Measurements from ENCODE around the gene S1PR5.
A peak's percentile ranks its signal among the peaks of the same experiment; 100 is the strongest.
"Not testable (repeated sequence)": the region's sequence is repeated elsewhere in the genome, so short reads cannot be mapped to it uniquely, and the experiment has no call there.

Gene S1PR5, protein sequence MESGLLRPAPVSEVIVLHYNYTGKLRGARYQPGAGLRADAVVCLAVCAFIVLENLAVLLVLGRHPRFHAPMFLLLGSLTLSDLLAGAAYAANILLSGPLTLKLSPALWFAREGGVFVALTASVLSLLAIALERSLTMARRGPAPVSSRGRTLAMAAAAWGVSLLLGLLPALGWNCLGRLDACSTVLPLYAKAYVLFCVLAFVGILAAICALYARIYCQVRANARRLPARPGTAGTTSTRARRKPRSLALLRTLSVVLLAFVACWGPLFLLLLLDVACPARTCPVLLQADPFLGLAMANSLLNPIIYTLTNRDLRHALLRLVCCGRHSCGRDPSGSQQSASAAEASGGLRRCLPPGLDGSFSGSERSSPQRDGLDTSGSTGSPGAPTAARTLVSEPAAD

DNA sequence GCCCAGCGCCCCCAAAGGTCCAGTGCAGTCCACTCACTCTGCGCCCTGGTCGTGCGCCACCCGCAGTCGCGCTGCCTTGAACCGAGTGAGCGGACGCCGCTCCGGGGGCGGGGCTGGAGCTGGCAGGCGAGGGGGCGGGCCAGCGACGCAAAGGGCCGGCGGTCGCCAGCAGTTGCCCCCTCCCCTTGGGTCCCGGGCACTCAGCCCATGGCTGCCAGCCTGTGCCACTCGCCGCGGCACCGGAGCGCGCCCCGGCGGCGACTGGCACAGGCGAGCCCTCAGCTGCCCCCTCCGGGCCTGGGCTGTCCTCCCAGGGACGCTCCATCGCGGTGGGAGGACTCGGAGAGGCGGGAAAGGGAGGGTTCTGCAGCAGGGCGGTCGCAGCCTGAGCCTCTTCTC is at the start of gene S1PR5:
S1PR5 (minus strand) TSS at position 87 of the 399 bp plus-strand sequence. CDS start 2,436 bp downstream, outside the sequence.
- peak; percentile 42 for DNase-seq

DNA sequence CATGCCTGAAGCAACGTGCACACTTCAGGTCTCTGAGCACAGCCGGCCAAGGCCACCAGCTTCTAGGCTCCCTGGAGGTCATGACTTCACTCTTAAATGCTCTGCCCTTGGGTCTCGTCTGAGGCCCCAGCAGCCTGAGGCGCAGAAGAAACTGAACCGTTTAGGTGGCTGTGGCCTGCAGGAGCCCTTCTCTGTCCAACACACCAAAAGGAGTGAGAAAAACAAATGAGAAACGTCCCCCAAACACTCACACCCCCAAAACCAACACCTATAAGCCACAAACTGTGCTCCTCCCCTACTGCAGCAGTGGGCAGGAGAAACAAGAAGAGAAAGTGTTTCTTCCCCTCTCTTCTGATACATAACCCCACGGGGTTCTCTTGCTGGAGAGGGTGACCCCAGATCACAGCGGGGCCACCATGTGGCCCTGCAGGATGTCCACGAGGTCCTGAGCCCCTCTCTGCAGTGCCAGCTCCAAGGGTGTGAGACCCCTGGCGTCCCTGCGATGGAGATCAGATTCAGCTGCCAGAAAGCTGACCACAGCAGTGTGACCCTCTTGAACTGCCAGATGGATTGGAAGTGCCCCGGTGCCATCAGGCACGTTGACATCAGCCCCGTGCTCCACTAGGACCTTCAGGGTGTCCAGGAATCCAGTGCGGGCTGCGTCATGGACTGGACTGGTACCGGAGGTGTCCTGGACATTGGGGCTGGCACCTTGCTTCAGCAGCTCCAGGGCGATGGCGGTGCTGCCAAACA is 49.6 kb upstream of the S1PR5 start:
- DNase-seq = no peak

DNA sequence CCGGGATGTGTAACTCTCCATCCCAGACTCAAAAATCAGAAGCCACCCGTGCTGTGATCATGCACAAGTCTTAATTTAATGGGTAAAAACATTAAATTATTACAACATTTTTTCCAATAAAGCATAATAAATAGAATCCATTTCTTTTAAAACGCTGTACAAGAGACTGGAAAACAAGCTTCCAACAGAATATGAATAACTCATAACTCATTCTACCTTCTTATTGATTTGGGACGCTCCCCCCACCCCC is 49.1 kb upstream of the S1PR5 start:
- no peak for DNase-seq

DNA sequence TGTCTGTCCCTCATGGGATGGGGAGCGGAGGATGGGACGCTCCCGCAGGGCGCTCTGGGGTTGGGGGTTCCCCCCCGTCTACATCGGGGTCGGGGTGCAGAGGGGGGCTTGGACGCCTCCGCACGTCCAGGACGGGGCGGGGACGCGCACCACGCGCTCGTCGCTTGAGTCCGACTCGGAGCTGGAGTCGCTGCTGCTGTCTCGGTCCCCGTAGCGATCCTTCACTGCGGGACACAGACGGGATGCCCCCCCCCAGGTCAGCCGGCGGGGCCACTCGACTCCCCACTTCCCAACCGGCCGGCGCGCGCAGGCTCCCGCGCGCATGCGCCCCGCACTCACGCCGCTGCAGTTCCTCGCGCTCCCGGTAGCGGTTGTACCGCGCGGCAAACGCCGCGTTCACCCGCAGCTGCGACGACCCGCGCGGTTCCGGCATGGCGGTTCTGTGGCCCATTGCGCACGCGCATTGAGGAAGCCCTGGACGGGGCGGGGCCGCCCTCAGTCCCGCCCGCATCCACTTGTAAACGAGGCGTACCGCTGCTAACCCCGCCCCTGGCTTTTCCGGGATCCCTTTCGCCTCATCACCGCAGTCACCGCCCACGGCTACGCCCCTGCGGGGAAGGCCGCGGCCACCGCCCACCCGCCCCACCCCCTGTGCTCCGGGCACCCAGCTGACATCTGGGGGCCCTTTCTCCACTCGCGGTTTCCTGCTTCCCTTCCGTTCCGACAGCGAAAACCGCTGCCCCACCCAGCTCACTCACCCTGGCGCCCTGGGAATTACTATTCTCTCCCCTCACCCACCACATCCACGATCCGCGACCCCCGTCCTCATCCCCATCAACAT is 48.5 kb upstream of the S1PR5 start, which contains the start of gene KRI1:
KRI1 (minus strand) TSS at position 444 of the 841 bp plus-strand sequence; CDS start at position 433, 11 bp downstream.
- peak; percentile 96 for DNase-seq

DNA sequence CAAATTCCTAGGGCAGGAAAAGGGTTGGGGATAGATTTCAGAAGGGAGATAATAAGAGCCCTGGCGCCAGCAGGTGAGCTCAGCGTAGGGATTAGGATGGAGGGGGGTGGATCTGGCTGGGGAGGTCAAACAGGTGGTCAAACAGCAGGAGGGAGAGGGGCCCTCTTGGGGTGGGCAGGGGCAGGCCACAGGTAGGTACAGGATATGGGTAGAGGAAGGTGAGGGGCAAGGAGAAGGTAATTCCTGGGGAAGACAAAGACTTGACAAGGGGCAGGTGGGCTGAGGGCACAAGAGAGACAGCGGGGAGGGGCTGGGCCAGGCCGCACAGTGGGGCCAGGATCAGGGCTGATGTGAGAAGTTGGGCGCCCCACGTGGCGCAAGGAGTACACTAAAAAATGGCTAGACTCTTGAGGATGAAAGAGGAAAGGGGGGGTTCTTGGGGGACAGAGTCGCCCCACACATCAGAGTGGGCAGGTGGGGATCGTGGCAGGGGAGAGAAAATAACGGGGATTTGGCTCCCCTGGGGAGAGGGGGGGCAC is 47.9 kb upstream of the S1PR5 start:
- peak; percentile 34 for DNase-seq

DNA sequence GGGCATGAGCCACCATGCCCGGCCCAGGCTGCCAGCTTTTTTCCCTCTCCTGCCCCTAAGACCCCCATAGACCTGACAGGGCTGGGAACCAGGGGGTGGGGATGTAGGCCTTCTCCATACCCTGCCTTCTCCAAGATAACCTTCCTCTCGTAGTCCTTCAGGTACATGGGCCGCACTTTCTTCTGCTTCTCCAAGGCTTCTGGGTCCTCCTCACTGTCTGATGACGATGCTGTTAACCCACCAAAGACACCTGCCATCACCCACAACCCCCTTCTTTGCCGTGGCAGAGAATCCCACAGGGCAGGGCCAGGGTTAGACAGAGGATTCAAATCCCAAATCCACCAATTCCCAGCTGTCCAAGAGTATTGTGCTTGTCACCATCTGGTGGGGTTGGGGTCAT is 45.4 kb upstream of the S1PR5 start:
- no peak for DNase-seq

DNA sequence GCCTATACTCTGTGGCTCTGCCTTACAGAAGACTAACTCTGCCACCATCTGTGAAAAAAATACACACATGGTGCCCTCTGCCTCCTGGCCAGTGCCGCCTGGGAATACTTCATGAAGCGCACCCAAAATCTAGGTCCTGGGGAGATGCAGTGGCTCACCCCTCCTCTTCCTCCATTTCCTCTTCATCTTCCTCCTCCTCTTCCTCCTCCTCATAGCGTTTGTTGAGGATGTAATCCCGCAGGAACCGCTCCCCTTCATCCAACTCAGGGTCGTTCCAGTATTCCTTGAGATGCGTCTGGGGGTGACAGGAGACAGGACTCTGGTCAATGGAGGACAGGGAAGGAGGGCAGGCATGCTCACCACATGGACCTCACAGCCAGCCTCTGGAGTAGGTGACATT is 42.9 kb upstream of the S1PR5 start:
- no peak for DNase-seq

DNA sequence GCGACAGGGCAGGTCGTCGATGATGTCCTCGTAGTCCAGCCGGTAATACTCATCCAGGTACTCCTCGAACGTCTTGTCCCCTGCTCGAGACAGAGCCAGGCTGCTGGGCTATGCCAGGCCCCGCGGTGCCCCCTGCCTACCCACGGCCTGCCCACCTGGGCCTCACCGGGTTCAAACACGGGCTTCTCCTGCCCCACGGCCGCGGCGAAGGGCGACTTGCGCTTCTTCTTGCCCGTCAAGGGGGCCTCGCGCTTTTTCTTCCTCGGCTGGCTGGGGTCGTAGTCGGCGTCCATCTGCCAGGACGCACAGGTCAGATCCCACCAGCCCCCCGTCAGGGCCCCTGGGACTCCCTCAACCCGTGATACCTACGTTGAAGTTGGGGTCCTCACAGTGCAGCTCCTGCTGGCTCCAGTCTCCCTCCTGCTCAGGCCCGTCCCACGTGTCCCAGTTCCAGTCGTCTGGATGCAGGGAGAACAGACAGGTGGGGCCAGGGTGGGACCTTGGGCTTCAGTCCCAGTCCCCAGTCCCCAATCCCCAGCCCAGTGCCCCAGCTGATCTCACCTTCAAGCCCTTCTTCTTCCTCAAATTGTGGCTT is 40.5 kb upstream of the S1PR5 start:
- DNase-seq = no peak

DNA sequence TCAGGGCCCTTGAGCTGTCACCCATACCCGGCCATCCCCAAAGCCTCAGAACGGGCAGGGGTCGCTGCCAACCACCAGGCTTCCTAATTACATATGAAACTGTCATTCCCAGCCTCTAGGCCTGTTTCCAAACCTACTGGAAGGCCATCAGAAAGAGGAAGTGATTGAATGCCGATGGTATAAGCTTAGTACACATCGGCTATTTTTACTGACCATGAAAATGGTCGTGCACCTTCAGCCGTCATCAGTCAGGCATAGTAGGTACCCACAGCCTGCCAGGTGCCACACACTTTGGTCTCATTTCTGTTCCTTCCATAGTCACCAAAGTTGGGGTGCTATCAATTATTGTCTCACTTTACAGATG is 38.3 kb upstream of the S1PR5 start:
- no peak for DNase-seq

DNA sequence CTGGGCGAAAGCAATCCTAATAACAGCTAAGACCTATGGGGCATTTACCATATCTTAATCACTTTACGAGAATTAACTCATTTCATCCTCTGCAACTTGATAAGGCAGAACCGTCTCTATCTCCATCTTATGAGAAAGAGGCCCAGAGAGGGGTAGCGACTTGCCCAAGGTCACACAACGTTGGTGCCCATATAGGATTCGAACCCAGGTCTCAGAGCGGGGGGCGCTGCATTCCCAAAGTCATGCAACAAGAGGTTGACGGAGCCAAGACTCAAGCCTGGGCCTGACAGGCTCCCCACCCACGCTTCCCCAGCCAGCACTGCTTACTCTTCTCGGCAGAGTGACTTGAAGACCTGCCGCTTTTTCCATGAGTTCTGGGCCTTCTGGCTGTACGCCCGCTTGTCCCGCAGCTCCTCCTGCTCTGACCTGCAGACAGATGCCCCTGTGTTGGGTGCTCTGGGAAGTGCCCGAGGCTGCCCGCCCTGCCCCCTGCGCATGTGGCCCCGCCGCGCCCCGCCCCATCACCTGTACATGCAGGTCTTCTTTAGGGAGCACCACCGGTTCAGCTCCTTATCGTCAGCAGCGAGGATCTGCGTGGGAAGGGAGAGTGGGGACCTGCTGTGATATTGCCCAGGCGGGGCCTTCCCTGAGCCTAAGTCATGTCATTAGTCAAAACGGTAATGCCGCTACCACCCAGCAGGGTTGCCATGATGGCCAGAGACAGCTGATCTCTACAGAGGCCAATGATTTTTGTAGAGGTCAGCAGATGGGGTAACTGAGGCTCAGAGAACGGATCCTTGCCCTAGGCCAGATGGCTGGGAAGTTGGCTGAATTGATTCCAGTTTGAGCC is 37.7 kb upstream of the S1PR5 start:
- no peak for DNase-seq

DNA sequence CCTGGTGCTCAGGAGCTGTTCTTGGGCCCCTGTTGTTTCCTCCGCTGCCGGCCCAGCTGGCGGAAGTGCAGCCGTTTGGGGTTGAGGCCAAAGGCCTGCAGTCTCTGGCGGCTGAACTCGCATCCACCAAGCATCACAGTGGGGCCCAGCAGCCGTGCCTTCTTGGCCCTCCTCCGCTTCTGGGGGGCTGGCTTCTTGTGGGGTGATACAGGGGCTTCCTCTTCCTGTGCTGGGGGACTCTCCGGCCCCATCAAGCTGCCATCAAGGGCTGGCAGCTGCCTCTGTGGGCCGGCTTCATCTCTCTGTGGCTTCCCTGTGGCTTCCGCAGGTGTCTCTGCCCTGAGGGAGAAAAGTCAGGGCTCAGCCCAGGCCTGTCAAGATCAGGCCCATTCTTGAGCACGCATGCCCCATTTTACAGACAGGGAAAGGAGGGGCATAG is 36.7 kb upstream of the S1PR5 start:
- DNase-seq = no peak

DNA sequence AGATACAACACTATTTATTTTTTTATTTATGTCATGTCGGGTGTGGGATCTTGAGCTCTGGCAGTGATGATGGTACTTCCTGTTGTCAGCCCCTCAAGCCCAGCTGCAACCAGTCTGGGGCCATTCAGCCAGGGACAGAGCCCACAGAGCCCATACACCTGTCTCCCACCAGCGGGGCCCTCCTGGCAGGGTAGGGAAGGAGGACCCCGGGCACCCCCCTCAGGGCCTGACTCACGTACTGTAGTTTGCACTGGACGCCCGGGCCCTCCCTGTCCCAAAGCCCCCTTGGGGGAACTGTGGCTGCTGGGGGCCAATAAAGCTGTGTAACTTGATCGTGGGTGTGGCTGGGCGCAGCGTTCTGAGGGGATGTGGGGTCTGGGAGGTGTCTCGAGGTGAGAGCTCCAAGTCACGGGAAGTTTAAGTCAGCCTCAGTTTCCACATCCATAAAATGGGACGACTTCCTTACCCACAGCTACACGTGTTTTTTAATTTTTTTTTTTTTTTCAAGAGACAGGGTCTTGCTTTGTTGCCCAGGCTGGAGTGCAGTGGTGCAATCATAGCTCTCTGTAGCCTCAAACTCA is 35.9 kb upstream of the S1PR5 start:
- DNase-seq = no peak

DNA sequence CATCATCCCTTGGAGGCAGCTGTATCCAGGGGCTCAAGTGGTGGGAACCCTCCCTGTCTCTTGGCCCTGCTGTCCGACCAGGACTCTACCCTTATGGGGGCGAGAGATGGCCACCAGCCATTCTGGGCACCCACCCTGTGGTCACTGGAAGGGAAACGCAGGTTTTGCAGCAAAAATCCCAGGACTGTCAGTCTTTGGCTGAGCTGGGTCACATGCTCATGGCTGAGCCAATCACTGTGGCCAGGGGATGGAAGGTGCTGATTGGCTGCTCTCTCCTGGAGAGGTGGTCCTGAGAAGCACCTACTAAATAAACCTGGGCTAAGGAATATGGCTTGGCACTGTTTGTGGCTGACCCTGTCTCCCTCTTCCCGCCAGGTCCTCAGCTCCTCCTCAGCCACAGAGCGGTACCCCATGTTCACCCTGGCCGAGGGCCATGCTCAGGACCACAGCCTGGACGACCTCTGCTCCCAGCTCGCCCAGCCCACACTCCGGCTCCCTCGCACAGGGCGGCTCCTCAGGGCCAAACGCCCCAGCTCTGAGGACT is 35.3 kb upstream of the S1PR5 start:
- no peak for DNase-seq

DNA sequence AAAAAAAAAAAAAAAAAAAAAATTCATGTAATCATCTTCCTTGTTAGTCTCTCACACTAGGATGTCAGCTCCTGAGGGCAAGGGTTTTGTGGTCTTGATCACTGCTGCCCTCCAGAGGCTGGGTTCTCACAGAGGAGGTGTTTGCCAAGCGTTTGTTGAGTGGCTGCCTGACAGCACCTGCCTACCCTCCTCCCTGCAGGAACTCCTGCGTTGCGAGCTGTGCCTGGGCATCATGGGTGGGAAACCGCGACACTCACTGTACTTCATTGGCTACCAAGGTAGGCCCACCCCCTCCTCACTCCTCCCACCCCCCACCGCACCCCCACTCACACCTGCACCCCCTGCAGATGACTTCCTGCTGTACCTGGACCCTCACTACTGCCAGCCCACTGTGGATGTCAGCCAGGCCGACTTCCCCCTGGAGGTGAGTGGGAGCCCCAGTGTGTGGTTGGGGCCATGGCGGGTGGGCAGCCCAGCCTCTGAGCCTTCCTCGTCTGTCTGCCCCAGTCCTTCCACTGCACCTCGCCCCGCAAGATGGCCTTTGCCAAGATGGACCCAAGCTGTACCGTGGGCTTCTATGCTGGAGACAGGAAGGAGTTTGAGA is 34.6 kb upstream of the S1PR5 start:
- no peak for DNase-seq

DNA sequence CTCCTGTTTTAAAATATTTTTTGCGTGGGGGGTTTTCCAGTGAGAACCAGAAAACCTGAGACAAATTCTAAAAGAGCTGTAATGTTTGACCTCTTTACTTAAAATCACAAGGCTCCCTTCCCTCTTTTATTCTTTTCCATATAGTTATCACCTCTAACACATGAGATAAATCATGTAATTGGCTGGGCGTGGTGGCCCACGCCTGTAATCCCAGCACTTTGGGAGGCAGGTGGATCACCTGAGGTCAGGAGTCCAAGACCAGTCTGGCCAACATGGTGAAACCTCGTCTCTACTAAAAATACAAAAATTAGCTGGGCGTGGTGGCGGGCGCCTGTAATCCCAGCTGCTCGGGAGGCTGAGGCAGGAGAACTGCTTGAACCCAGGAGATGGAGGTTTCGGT is 33.8 kb upstream of the S1PR5 start:
- DNase-seq = not testable (repeated sequence)

DNA sequence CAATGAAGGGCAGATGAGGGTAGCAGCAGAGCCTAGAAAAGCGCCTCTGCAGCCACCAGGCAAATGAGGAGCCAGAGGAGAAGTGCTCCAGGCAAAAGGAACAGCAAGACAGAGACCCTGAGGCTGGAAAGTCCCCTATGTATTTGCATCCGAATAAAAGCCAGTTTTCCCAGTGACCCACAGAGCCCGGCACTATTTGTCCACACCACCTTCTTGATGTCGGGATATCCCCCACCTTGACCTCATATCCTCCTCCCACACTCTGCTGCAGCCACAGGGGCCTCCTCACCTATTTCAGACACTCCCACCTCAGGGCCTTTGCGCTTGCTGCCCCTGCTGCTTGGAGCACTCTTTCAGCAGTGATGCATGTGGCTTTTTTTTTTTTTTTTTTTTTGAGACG is 33.1 kb upstream of the S1PR5 start:
- DNase-seq = no peak

DNA sequence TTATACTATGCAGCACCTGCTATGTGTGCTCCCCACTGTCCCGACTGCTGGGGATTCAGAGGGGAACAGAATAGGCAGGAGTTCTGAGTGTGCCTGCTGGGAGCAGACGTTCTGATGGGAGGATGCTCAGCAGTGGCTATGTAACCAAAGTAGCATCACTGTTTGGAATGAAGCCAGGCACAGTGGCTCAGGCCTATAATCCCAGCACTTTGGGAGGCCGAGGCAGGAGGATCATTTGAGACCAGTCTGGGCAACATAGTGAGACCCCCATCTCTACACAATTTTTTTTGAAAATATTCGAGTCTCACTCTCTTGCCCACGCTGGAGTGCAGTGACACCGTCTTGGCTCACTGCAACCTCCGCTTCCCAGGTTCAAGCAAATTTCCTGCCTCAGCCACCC is 32.5 kb upstream of the S1PR5 start:
- DNase-seq = no peak

DNA sequence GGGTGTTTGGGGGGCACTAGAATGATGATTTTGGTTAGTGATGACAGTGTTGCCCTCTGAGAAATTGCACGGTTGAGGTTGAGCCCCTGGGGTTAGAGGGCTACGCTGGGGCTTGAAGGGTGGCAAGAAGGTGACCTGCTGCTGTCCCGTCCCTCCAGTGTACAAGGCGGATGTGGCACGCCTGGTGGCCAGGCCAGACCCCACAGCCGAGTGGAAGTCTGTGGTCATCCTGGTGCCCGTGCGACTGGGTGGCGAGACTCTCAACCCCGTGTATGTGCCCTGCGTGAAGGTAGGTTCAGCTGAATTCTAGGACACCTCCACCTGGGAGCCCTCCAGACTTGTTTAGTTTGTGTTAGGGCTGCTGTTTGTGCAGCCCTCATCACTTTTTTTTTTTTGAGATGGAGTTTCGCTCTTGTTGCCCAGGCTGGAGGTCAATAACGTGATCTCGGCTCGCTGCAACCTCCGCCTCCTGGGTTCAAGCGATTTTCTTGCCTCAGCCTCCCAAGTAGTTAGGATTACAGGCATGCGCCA is 31.6 kb upstream of the S1PR5 start:
- DNase-seq = no peak

DNA sequence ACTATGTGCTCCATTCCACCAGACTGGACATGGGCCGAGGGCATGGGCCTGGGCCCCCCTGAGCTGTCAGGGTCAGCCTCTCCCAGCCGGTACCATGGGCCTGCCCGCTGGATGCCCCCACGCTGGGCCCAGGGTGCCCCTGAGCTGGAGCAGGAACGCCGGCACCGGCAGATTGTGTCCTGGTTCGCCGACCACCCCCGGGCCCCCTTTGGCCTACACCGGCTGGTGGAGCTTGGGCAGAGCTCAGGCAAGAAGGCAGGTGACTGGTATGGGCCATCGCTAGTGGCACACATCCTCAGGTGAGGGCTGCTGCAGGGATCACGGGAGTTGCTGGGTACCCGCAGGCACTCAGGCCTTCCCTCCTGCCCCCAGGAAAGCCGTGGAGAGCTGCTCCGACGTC is 29.6 kb upstream of the S1PR5 start:
- no peak for DNase-seq

DNA sequence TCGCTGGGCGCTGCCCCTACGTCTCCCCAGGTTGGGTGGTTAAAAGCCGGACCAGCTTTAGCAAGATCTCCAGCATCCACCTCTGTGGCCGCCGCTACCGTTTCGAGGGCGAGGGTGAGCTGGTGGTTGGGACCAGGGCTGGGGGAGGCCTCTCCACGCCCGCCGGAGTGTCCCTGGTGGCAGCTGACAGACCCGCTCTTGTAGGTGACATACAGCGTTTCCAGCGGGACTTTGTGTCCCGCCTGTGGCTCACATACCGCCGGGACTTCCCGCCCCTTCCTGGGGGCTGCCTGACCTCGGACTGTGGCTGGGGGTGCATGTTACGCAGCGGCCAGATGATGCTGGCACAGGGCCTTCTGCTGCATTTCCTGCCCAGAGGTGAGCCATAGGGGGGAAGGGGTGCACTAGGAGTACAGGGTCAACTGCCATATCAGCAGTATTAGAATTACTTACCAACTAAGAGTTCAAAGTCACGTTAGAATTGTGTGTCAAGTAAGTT is 27.6 kb upstream of the S1PR5 start:
- no peak for DNase-seq

Measured in NCI-H1105 treated with DMSO at 0.1 percent for 48 hours (cell line).